Measurements from ENCODE around the gene GLG1.
A peak's percentile ranks its signal among the peaks of the same experiment; 100 is the strongest.

The GLG1 gene

GRCh38 chr16:74617206-74617788 lies 10.4 kb upstream of the GLG1 start:
- TF ChIP-seq POLR2A (IDR thresholded peaks at IDR 0.05; ENCODE audit: extremely low read depth, insufficient read length) (no peak), MYC (IDR thresholded peaks at IDR 0.05; ENCODE audit: low read depth, low read length) (no peak), MAX (IDR thresholded peaks at IDR 0.05; ENCODE audit: low read depth, low read length) (no peak)
- TF ChIP-seq, protein P1, sequence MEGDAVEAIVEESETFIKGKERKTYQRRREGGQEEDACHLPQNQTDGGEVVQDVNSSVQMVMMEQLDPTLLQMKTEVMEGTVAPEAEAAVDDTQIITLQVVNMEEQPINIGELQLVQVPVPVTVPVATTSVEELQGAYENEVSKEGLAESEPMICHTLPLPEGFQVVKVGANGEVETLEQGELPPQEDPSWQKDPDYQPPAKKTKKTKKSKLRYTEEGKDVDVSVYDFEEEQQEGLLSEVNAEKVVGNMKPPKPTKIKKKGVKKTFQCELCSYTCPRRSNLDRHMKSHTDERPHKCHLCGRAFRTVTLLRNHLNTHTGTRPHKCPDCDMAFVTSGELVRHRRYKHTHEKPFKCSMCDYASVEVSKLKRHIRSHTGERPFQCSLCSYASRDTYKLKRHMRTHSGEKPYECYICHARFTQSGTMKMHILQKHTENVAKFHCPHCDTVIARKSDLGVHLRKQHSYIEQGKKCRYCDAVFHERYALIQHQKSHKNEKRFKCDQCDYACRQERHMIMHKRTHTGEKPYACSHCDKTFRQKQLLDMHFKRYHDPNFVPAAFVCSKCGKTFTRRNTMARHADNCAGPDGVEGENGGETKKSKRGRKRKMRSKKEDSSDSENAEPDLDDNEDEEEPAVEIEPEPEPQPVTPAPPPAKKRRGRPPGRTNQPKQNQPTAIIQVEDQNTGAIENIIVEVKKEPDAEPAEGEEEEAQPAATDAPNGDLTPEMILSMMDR (IDR thresholded peaks at IDR 0.05; ENCODE audit: low read depth, low read length), result no peak
- DNase-seq (ENCODE audit: low read depth), result no peak
- no peak overlapping the region for H3K4me3 ChIP-seq (ENCODE audit: low read depth, low read length)

- DNase-seq (ENCODE audit: low read depth), result no peak
- TF ChIP-seq MAX (IDR thresholded peaks at IDR 0.05; ENCODE audit: low read depth, low read length) (no peak), POLR2A (IDR thresholded peaks at IDR 0.05; ENCODE audit: extremely low read depth, insufficient read length) (no peak), MYC (IDR thresholded peaks at IDR 0.05; ENCODE audit: low read depth, low read length) (no peak)
- TF ChIP-seq, protein P1 (IDR thresholded peaks at IDR 0.05; ENCODE audit: low read depth, low read length), result no peak
- H3K4me3 ChIP-seq (ENCODE audit: low read depth, low read length), result no peak overlapping the region
Observed at GRCh38 chr16:74611721-74612120, 4.8 kb upstream of the GLG1 start.

GRCh38 chr16:74608944-74609343 lies 2.0 kb upstream of the GLG1 start:
- H3K4me3 ChIP-seq (ENCODE audit: low read depth, low read length), result no peak overlapping the region
- peak; percentile 54 for DNase-seq (ENCODE audit: low read depth)
- no peak for TF ChIP-seq POLR2A (IDR thresholded peaks at IDR 0.05; ENCODE audit: extremely low read depth, insufficient read length)
- TF ChIP-seq MAX (IDR thresholded peaks at IDR 0.05; ENCODE audit: low read depth, low read length), result no peak
- TF ChIP-seq, protein P1 (IDR thresholded peaks at IDR 0.05; ENCODE audit: low read depth, low read length), result no peak
- TF ChIP-seq MYC (IDR thresholded peaks at IDR 0.05; ENCODE audit: low read depth, low read length), result no peak

GRCh38 chr16:74608381-74608780 lies 1.5 kb upstream of the GLG1 start:
- DNase-seq (ENCODE audit: low read depth), result no peak
- no peak overlapping the region for H3K4me3 ChIP-seq (ENCODE audit: low read depth, low read length)
- TF ChIP-seq MAX (IDR thresholded peaks at IDR 0.05; ENCODE audit: low read depth, low read length), result no peak
- TF ChIP-seq MYC (IDR thresholded peaks at IDR 0.05; ENCODE audit: low read depth, low read length), result no peak
- TF ChIP-seq POLR2A (IDR thresholded peaks at IDR 0.05; ENCODE audit: extremely low read depth, insufficient read length), result no peak
- TF ChIP-seq, protein P1 (IDR thresholded peaks at IDR 0.05; ENCODE audit: low read depth, low read length), result no peak

GRCh38 chr16:74607962-74608356 lies 1.0 kb upstream of the GLG1 start:
- DNase-seq (ENCODE audit: low read depth), result no peak
- H3K4me3 ChIP-seq (ENCODE audit: low read depth, low read length), result no peak overlapping the region
- TF ChIP-seq MYC (IDR thresholded peaks at IDR 0.05; ENCODE audit: low read depth, low read length), result no peak
- no peak for TF ChIP-seq POLR2A (IDR thresholded peaks at IDR 0.05; ENCODE audit: extremely low read depth, insufficient read length)
- TF ChIP-seq MAX (IDR thresholded peaks at IDR 0.05; ENCODE audit: low read depth, low read length), result no peak
- TF ChIP-seq, protein P1 (IDR thresholded peaks at IDR 0.05; ENCODE audit: low read depth, low read length), result no peak

Data from NB4 (cell line).